Measurements from ENCODE around the gene OCIAD2.
A peak's percentile ranks its signal among the peaks of the same experiment; 100 is the strongest.

The OCIAD2 gene

DNA sequence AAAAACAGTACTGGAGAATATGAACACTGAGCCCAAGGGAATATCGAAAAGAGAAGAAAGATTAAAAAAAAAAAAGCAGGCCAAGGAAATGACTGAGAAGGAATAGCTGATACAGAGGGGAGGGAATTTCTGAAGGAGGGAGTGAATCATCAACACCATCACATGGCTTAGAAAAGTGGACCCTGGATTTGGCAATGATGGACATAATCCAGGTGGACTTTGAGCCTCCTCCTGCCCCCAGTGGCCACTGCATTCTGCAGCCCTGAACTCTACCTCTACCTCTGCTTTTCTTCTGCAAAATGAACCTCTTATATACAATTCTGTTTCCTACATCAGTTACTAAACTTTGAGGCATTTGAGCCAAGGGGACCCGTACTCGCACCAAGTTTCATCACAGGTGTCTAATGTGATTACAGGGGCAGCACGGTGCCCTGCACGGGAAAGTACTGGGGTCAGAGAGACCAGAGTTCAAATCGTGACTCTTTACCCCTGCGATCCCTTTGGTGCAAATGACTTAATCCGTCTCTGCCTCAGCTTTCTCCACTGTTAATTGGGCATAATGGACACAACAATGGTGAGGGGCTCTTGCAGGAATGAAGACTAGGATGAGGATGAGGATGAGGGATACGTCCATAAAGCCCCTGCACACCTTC, 1.1 kb downstream of the OCIAD2 start:
- Mint-ChIP-seq H3K4me1 (peaks cover 15% of the 10 kb centered on the region), H3K4me3 (peak overlapping the region; percentile 78 to 82 (median 81)), H3K27ac (peak overlapping the region; percentile 10 to 24 (median 10)), H3K36me3 (ENCODE audit: low read depth) (peaks cover 13% of the 10 kb centered on the region), H3K27me3 (ENCODE audit: low read depth) (peaks cover 5% of the 10 kb centered on the region), H3K9me3 (no peaks in the 10 kb centered on the region)
- TF ChIP-seq, protein P1, sequence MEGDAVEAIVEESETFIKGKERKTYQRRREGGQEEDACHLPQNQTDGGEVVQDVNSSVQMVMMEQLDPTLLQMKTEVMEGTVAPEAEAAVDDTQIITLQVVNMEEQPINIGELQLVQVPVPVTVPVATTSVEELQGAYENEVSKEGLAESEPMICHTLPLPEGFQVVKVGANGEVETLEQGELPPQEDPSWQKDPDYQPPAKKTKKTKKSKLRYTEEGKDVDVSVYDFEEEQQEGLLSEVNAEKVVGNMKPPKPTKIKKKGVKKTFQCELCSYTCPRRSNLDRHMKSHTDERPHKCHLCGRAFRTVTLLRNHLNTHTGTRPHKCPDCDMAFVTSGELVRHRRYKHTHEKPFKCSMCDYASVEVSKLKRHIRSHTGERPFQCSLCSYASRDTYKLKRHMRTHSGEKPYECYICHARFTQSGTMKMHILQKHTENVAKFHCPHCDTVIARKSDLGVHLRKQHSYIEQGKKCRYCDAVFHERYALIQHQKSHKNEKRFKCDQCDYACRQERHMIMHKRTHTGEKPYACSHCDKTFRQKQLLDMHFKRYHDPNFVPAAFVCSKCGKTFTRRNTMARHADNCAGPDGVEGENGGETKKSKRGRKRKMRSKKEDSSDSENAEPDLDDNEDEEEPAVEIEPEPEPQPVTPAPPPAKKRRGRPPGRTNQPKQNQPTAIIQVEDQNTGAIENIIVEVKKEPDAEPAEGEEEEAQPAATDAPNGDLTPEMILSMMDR (IDR thresholded peaks at IDR 0.05; ENCODE audit: unreplicated experiment in 3 of 3) = no peak

- Mint-ChIP-seq H3K4me1 (peaks cover 19% of the 10 kb centered on the region), H3K36me3 (ENCODE audit: low read depth) (peaks cover 16% of the 10 kb centered on the region), H3K27ac (peak overlapping the region in 2 of 3 experiments; percentile 10), H3K27me3 (ENCODE audit: low read depth) (peaks cover 5% of the 10 kb centered on the region), H3K4me3 (peak overlapping the region; percentile 78 to 82 (median 81)), H3K9me3 (no peaks in the 10 kb centered on the region)
- TF ChIP-seq, protein P1 (IDR thresholded peaks at IDR 0.05; ENCODE audit: unreplicated experiment in 3 of 3) = no peak
Measured at GRCh38 chr4:48904541-48905142, 1.9 kb downstream of the OCIAD2 start.

GRCh38 chr4:48904101-48904500, 2.5 kb downstream of the OCIAD2 start:
- peaks cover 5% of the 10 kb centered on the region for H3K27me3 Mint-ChIP-seq (ENCODE audit: low read depth)
- TF ChIP-seq, protein P1 (IDR thresholded peaks at IDR 0.05; ENCODE audit: unreplicated experiment in 3 of 3) = no peak
- no peak overlapping the region for H3K4me3 Mint-ChIP-seq
- peaks cover 20% of the 10 kb centered on the region for H3K4me1 Mint-ChIP-seq
- H3K27ac Mint-ChIP-seq = no peak overlapping the region
- no peaks in the 10 kb centered on the region for H3K9me3 Mint-ChIP-seq
- peaks cover 21% of the 10 kb centered on the region for H3K36me3 Mint-ChIP-seq (ENCODE audit: low read depth)

DNA sequence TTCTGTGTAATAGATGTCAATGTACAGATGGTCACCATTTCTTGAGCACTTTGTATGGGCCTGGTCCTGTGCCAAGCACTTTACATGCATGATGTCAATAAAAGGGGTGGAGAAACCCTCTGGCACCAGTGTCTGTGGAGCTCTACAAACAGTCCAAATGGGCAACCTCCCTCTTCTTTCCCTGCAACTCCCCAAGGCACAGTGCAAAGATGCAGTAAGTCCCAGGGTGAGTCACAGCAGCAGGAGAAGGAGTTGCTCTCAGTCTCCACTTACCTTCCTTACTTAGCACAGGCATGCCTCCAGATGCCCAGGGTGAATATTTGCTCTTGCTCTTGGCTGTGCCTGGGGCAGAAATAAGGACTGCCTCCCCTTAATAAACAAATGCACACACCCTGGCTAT, 4.3 kb downstream of the OCIAD2 start:
- no peak overlapping the region for H3K27ac Mint-ChIP-seq
- peaks cover 5% of the 10 kb centered on the region for H3K27me3 Mint-ChIP-seq (ENCODE audit: low read depth)
- peaks cover 20% of the 10 kb centered on the region for H3K4me1 Mint-ChIP-seq
- H3K36me3 Mint-ChIP-seq (ENCODE audit: low read depth) = peaks cover 38% of the 10 kb centered on the region
- no peaks in the 10 kb centered on the region for H3K9me3 Mint-ChIP-seq
- TF ChIP-seq, protein P1 (IDR thresholded peaks at IDR 0.05; ENCODE audit: unreplicated experiment in 3 of 3) = no peak
- no peak overlapping the region for H3K4me3 Mint-ChIP-seq

DNA sequence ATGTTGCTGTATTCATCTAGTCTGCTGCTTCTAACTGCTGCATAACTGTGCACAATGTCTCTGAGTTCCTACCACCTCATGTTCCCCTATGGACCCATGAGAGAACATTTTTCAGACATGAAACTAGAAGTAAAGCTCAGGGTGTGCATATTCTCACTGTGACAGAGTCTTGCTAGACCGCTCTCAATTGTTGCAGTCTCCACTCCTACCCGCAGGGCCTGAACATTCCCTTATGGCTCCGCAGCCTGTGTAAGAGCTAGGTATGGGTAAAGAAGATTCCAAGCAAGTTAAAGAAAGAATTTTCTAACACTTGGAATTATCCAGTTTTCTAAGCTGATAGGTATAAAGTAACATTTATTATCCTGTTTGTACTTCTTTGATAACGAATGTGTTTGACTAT, 5.4 kb downstream of the OCIAD2 start:
- H3K27me3 Mint-ChIP-seq (ENCODE audit: low read depth) = no peaks in the 10 kb centered on the region
- H3K4me3 Mint-ChIP-seq = no peak overlapping the region
- peaks cover 16% of the 10 kb centered on the region for H3K4me1 Mint-ChIP-seq
- H3K27ac Mint-ChIP-seq = no peak overlapping the region
- H3K9me3 Mint-ChIP-seq = no peaks in the 10 kb centered on the region
- TF ChIP-seq, protein P1 (IDR thresholded peaks at IDR 0.05; ENCODE audit: unreplicated experiment in 3 of 3) = no peak
- H3K36me3 Mint-ChIP-seq (ENCODE audit: low read depth) = peaks cover 47% of the 10 kb centered on the region

DNA sequence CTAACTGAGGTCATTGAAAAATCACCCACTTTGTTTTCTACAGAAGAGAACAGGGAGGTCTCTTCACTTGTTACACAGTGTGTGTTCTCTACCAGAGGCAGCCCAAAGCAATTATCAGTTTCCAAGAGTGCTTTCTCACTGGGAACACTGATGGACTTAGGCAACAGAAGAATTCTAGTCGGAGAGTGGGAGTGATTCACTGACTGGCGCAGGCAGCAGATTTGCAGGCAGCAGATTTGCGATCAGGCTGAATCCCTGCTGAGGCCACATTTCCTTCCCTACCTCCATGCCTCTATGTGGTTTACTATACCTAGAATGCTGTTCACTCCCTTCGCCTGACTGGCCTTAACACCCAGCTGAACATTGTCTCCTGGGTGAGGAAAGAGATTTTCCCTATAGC, 6.6 kb downstream of the OCIAD2 start:
- Mint-ChIP-seq H3K27me3 (ENCODE audit: low read depth) (no peaks in the 10 kb centered on the region), H3K4me1 (peaks cover 11% of the 10 kb centered on the region), H3K4me3 (no peak overlapping the region), H3K27ac (peak overlapping the region; percentile 50 to 81 (median 58)), H3K9me3 (no peaks in the 10 kb centered on the region), H3K36me3 (ENCODE audit: low read depth) (peaks cover 59% of the 10 kb centered on the region)
- TF ChIP-seq, protein P1 (IDR thresholded peaks at IDR 0.05; ENCODE audit: unreplicated experiment in 3 of 3) = no peak
